GM12878 (cell line): ENCODE measurements around the gene BGLAP. TPM values are rescaled to one million over a fixed set of nuclear protein-coding genes. Genes with fewer than 3 reads are reported as not detected.

Source experiments
- ATAC-seq: fragments of 200-7000 bp; cut with Tn5 transposase; 3 replicates; pipeline ENCODE4 v1.9.1; 2020; ENCODE audit warnings: mild to moderate bottlenecking, moderate library complexity
- BruUV-seq: library from RNA; stranded (reverse); fragments of 400-500 nt; replicated peaks from 2 replicates; lab custom pipeline; 2021; lab: Mats Ljungman, UMichigan
- CTCF ChIA-PET: fragments of 300-600 bp; sonication (Branson Sonifier 250); formaldehyde crosslinking; extraction: SDS; loops from one replicate; lab custom pipeline; 2021; ENCODE audit warnings: inconsistent platforms; lab: Yijun Ruan, JAX
- POLR2A ChIA-PET: fragments of 350-600 bp; formaldehyde crosslinking; extraction: SDS; loops from one replicate; lab custom pipeline; 2021; ENCODE audit warnings: inconsistent platforms; lab: Charles Lee
- RAD21 ChIA-PET: fragments of 300-600 bp; sonication (Branson Sonifier 250); formaldehyde crosslinking; loops from one replicate; lab custom pipeline; 2023; ENCODE audit warnings: antibody characterized with exemption; ENCODE audit not compliant: unreplicated experiment; lab: Charles Lee
- SMC1A ChIA-PET: fragments of 300-600 bp; sonication (Branson Sonifier 250); formaldehyde crosslinking; loops from one replicate; lab custom pipeline; 2023; ENCODE audit not compliant: unreplicated experiment, uncharacterized antibody; lab: Charles Lee
- DNase-seq: peaks from one replicate; pipeline ENCODE4 v3.0.0-alpha.2; 2011; ENCODE audit warnings: low read depth, low spot score
- FAIRE-seq: peaks from 3 replicates; lab custom pipeline; 2011; peaks lifted over from hg19 to GRCh38; lab: Jason Lieb, UNC
- H2AFZ ChIP-seq: 2 replicates; pipeline ENCODE4 v1.6.0; 2011; ENCODE audit warnings: low read depth, low read length, control low read depth; ENCODE audit not compliant: control insufficient read depth
- H3K27ac ChIP-seq: 2 replicates; pipeline ENCODE4 v1.5.1; 2011; ENCODE audit warnings: control low read depth; ENCODE audit not compliant: control insufficient read depth, insufficient read depth
- H3K27me3 ChIP-seq, 2 experiments: replicated peaks in 1 of 2; 2 replicates each; pipeline versions ENCODE4 v1.6.0 to v1.6.1; 2011; ENCODE audit warnings: low read length in 1 of 2; ENCODE audit not compliant: control insufficient read depth in 2 of 2, insufficient read depth in 2 of 2
- H3K36me3 ChIP-seq, 2 experiments: 2 replicates each; pipeline ENCODE4 v1.5.1; 2011; ENCODE audit warnings: low read length in 1 of 2; ENCODE audit not compliant: control insufficient read depth in 2 of 2, insufficient read depth in 2 of 2
- H3K4me1 ChIP-seq: 2 replicates; pipeline ENCODE4 v1.6.1; 2011; ENCODE audit warnings: mild to moderate bottlenecking, low read length, moderate library complexity, mixed read lengths; ENCODE audit not compliant: control insufficient read depth, insufficient read depth
- H3K4me2 ChIP-seq: 2 replicates; pipeline ENCODE4 v1.6.0; 2011; ENCODE audit warnings: control low read depth; ENCODE audit not compliant: control insufficient read depth, insufficient read depth
- H3K4me3 ChIP-seq: fragments of 200-600 bp; sonication (generic); 2 replicates; pipeline ENCODE4 v1.5.1; 2016
- H3K79me2 ChIP-seq: 2 replicates; pipeline ENCODE4 v1.6.0; 2011; ENCODE audit warnings: low read length; ENCODE audit not compliant: control insufficient read depth, insufficient read depth
- H3K9ac ChIP-seq: 2 replicates; pipeline ENCODE4 v1.8.0; 2011; ENCODE audit warnings: low read length, control low read depth, mixed read lengths; ENCODE audit not compliant: control insufficient read depth, insufficient read depth
- H3K9me3 ChIP-seq: replicated peaks from 3 replicates; pipeline ENCODE4 v1.5.1; 2011; ENCODE audit warnings: mild to moderate bottlenecking, low read length; ENCODE audit not compliant: control insufficient read depth, insufficient read depth
- H4K20me1 ChIP-seq: 2 replicates; pipeline ENCODE4 v1.6.0; 2011; ENCODE audit not compliant: control insufficient read depth, insufficient read depth
- CHD2 ChIP-seq: IDR thresholded peaks from 2 replicates; pipeline ENCODE4 v1.6.1; 2011; ENCODE audit warnings: low read depth, low read length, improper control_type of control experiment, borderline replicate concordance
- DPF2 ChIP-seq: fragments of 450-650 bp; IDR thresholded peaks from 2 replicates; pipeline ENCODE4 v1.6.1; 2017; ENCODE audit warnings: mild to moderate bottlenecking
- E2F4 ChIP-seq: IDR thresholded peaks from 2 replicates; pipeline ENCODE4 v1.6.1; 2012; ENCODE audit warnings: low read depth, low read length, improper control_type of control experiment
- EGR1 ChIP-seq, 2 experiments: IDR thresholded peaks; 1 replicate in 1 of 2; 2 replicates in 1 of 2; pipeline ENCODE4 v1.6.1; 2011 to 2012; ENCODE audit warnings: low read depth in 2 of 2, low read length in 2 of 2, borderline replicate concordance in 1 of 2, mild to moderate bottlenecking in 1 of 2, moderate library complexity in 1 of 2
- EZH2 ChIP-seq: IDR thresholded peaks from 2 replicates; pipeline ENCODE4 v1.6.1; 2012; ENCODE audit warnings: low read depth, mild to moderate bottlenecking, control low read depth, inconsistent platforms, low read length, borderline replicate concordance; ENCODE audit not compliant: control insufficient read depth
- IRF4 ChIP-seq: IDR thresholded peaks from 2 replicates; pipeline ENCODE4 v1.6.1; 2011; ENCODE audit warnings: low read depth, low read length
- RFX5 ChIP-seq: IDR thresholded peaks from 2 replicates; pipeline ENCODE4 v1.6.1; 2011; ENCODE audit warnings: low read depth, low read length, improper control_type of control experiment
- SMAD1 ChIP-seq: fragments of 450-650 bp; IDR thresholded peaks from 2 replicates; pipeline ENCODE4 v1.6.1; 2018; ENCODE audit warnings: mild to moderate bottlenecking, low read depth; ENCODE audit not compliant: partially characterized antibody
- YY1 ChIP-seq: IDR thresholded peaks from 2 replicates; pipeline ENCODE4 v1.6.1; 2011; ENCODE audit warnings: low read depth, mild to moderate bottlenecking, low read length
- ZNF217 ChIP-seq: fragments of 450-650 bp; IDR thresholded peaks from 2 replicates; pipeline ENCODE4 v1.6.1; 2017; ENCODE audit warnings: antibody characterized with exemption, mild to moderate bottlenecking
- WGBS: methylation state at CpG from one replicate; pipeline ENCODE4 v1.1.6; 2016; ENCODE audit warnings: low lambda C conversion rate; ENCODE audit not compliant: insufficient replicate concordance, insufficient coverage; ENCODE audit errors: missing lambda C conversion rate; 5-methylcytosine and 5-hydroxymethylcytosine counted together
- in situ Hi-C: fragments of 300-500 bp; cut with MboI; formaldehyde crosslinking; loops from 9 replicates; pipeline ENCODE4 v1.14.3; 2018; ENCODE audit warnings: mixed read lengths
- intact Hi-C: fragments of 100-400 bp; cut with micrococcal nuclease; formaldehyde crosslinking; loops from one replicate; pipeline ENCODE4 v1.14.2; 2022; ENCODE audit not compliant: unreplicated experiment
- polyA plus RNA-seq, 11 experiments: library from polyadenylated mRNA; depleted of rRNA in 4 of 11; unstranded in 6 of 11; stranded (reverse) in 5 of 11; fragments of >200 nt; fragmentation: Nextera tagmentation in 4 of 11; fragmentation: Illumina TruSeq in 1 of 11; extraction: Ambion mirVana in 4 of 11; extraction: Trizol in 1 of 11; gene quantifications; 1 replicate in 1 of 11; 2 replicates in 10 of 11; pipeline versions ENCODE4 v1.2.1 to v1.2.3, GENCODE V29; 2011 to 2016; ENCODE audit warnings: inconsistent platforms in 2 of 11, missing spikeins in 2 of 11, low read depth in 1 of 11
- total RNA-seq, 4 experiments: library from RNA; depleted of rRNA in 3 of 4; stranded (reverse); fragments of >200 nt in 3 of 4; fragmentation: Illumina TruSeq in 1 of 4; extraction: Trizol in 1 of 4; gene quantifications; 2 replicates each; pipeline versions ENCODE4 v1.2.1 to v1.2.3, GENCODE V29; 2013 to 2021

Gene BGLAP
- total and polyA plus RNA-seq, 10 of the 15 experiments (the other 5 are each of a cell fraction or from before 2014, with no cell fraction given) = 0.20 to 1.8 (median 0.40) TPM; not detected in 3

DNA sequence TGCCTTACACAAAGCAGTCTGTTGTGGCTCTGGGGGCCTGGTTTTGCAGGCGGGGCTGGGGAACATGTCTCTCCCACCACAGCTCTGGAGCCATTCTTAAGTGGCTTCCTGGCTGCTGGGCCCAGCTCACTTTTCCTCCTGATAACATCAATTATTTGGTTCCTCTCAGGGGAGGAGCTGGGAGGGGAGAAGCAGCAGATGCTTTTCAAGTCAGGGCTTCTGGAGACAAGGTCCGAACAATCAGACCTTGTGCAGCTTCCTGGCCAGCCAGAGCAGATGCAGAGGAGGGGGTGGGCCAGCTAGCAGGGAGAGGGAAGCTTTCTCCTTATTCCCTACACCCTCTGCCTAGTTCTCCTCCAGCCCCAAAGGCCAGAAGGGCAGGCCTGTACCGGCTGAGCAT is 9.5 kb downstream of the BGLAP start:
- ChIA-PET SMC1A (interaction anchor here (1.2 kb wide), 1 partner anchor 23 kb away, joined by 4 read pairs; no protein-coding TSS in a partner anchor), POLR2A (interaction anchor here (0.5 kb wide), 1 partner anchor 109 kb away, joined by 6 read pairs; no protein-coding TSS in a partner anchor), CTCF (interaction anchor here (0.8 to 1.5 kb wide), 3 partner anchors 10 to 106 kb away, joined by 3 read pairs; no protein-coding TSS in a partner anchor), RAD21 (interaction anchor here (0.6 kb wide), 1 partner anchor 127 kb away, joined by 3 read pairs; no protein-coding TSS in a partner anchor)
- DNase-seq = no peak
- ATAC-seq = no peak
- no peaks in the 10 kb centered on the region for H3K9me3 ChIP-seq
- no peaks in the 10 kb centered on the region for H3K4me1 ChIP-seq
- in situ Hi-C loops = no loop called here
- H3K79me2 ChIP-seq = no peaks in the 10 kb centered on the region
- H4K20me1 ChIP-seq = no peaks in the 10 kb centered on the region
- no peak overlapping the region for H3K27ac ChIP-seq
- peaks cover 13 to 43% of the 10 kb centered on the region in 2 experiments for H3K36me3 ChIP-seq
- no peak for TF ChIP-seq YY1
- no peak for TF ChIP-seq ZNF217
- TF ChIP-seq RFX5 = no peak
- TF ChIP-seq SMAD1 = no peak
- TF ChIP-seq DPF2 = no peak
- TF ChIP-seq IRF4 = no peak
- no peak for TF ChIP-seq E2F4
- no peak for TF ChIP-seq CHD2
- TF ChIP-seq EGR1 (IDR thresholded peaks at IDR 0.05; ENCODE audit: borderline replicate concordance in 1 of 2, low read depth in 2 of 2, low read length in 2 of 2) = no peak
- TF ChIP-seq EZH2 = no peak
- no peak overlapping the region for H2AFZ ChIP-seq
- WGBS = 65% methylated on average over 3 of the region's 3 CpGs
- H3K4me2 ChIP-seq = no peak overlapping the region
- intact Hi-C loops = no loop called here
- FAIRE-seq = no peak
- H3K27me3 ChIP-seq = no peaks in the 10 kb centered on the region
- no TSS peak for BruUV-seq
- no peak overlapping the region for H3K4me3 ChIP-seq
- H3K9ac ChIP-seq = no peak overlapping the region
